ENCODE data around the gene PIWIL4.

PIWIL4 gene

DNA sequence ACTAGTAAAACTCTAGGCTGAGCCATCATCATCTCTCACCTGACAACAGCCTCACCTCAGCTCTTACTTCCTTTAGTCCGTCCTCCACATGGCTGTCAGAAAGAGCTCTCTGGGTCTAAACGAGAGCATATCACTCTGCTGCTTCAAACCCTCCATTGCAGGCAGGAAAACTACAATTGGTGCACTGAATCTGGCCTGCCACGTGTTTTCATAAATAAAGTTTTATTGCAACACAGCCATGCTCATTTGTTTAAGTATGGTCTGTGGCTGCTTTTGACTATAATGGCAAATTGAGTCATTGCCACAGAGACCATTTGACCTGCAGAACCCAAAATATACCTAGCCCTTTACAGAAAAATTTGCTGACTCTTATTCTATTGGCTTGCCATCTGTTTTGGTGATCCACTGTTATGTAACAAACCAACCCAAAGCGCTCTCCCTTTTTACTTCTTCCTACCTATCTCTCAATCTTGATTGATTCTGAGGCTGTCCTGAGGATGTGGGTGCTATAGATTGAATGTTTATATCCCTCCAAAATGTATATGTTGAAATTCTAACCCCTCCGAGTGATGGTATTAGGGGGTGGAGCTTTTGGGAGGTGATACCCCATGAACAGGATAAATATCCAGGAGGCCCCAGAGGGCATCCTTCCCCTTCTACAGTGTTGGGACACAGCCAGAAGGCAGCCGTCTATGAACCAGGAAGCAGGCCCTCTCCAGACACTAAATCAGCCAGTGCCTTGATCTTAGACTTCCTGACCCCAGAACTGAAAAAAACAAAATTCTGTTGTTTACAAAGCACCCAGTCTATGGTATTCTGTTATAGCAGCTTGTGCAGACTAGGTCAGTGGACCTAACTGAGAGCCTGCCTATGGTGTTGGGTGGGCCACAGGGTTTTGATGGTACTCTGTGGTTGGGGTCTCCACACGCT, 99.9 kb downstream of the PIWIL4 start:
- no peak for DNase-seq (ENCODE audit: insufficient read length, low spot score)
- FAIRE-seq, result no peak
- no peak for TF ChIP-seq POLR2A (IDR thresholded peaks at IDR 0.05; ENCODE audit: low read depth, low read length)

DNA sequence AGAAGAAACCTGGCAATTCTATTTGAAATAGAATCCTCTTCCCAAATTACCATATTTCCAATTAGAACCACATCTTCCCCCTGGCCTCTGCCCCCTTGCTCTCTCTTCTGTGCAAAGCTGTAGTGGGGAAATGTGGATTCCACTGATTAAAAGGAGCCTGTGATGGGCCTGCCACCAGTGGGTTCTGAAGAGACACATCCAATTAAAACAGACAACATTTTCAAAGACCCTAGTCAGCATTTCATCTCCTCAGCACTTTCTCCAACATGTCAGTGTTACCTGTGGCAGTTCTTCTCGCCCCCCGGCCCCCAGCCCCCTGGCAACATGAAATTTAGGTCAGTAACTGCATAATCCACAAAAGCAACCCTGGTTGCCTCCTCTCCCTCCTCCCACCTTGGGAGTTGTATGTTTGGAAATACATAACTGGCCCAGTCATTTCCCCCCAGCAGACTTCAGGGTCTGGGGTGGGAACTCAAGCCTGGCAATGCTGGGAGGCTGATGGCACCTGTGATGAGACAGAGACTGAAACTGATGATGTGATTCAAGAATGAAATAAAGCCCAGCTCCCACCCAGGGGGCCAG, 101.1 kb downstream of the PIWIL4 start:
- DNase-seq (ENCODE audit: insufficient read length, low spot score), result no peak
- FAIRE-seq, result no peak
- no peak for TF ChIP-seq POLR2A (IDR thresholded peaks at IDR 0.05; ENCODE audit: low read depth, low read length)

- no peak for TF ChIP-seq POLR2A (IDR thresholded peaks at IDR 0.05; ENCODE audit: low read depth, low read length)
- FAIRE-seq (no peak), DNase-seq (ENCODE audit: insufficient read length, low spot score) (no peak)
Observed at GRCh38 chr11:94669023-94669422, 101.9 kb downstream of the PIWIL4 start.
